Glutamatergic neuron (in vitro differentiated cells): ENCODE measurements around the gene TCP11L2. TPM values are rescaled to one million over a fixed set of nuclear protein-coding genes. Genes with fewer than 3 reads are reported as not detected.

Source experiments
- DNase-seq: peaks from one replicate; pipeline ENCODE4 v3.0.0; 2022
- H3K27ac Mint-ChIP-seq: one replicate; pipeline ENCODE4 v1.8.0; 2020; ENCODE audit warnings: mild to moderate bottlenecking, mixed read lengths, inconsistent platforms; ENCODE audit not compliant: unreplicated experiment
- H3K27me3 Mint-ChIP-seq: one replicate; pipeline ENCODE4 v1.8.0; 2020; ENCODE audit warnings: mild to moderate bottlenecking, moderate library complexity, mixed read lengths, inconsistent platforms; ENCODE audit not compliant: unreplicated experiment
- H3K36me3 Mint-ChIP-seq: one replicate; pipeline ENCODE4 v1.8.0; 2020; ENCODE audit warnings: mild to moderate bottlenecking, mixed read lengths, inconsistent platforms; ENCODE audit not compliant: unreplicated experiment
- H3K4me1 Mint-ChIP-seq: one replicate; pipeline ENCODE4 v1.8.0; 2020; ENCODE audit warnings: mild to moderate bottlenecking, low read depth, mixed read lengths, inconsistent platforms; ENCODE audit not compliant: unreplicated experiment
- H3K4me3 Mint-ChIP-seq: one replicate; pipeline ENCODE4 v1.8.0; 2020; ENCODE audit warnings: mild to moderate bottlenecking, mixed read lengths, inconsistent platforms; ENCODE audit not compliant: unreplicated experiment
- H3K9me3 Mint-ChIP-seq: one replicate; pipeline ENCODE4 v1.8.0; 2020; ENCODE audit warnings: mild to moderate bottlenecking, moderate library complexity, mixed read lengths, inconsistent platforms; ENCODE audit not compliant: unreplicated experiment
- CTCF ChIP-seq: fragments of 200-600 bp; sonication (generic); IDR thresholded peaks from one replicate; pipeline ENCODE4 v1.5.0; 2021; ENCODE audit not compliant: partially characterized antibody, unreplicated experiment
- total RNA-seq: library from RNA; stranded (reverse); fragmentation: NEBNext Ultra II Directional; extraction: Animal tissue kit (Norgen Biotek cat#: 25700); gene quantifications from one replicate; pipeline ENCODE4 v1.2.1, GENCODE V29; 2021; ENCODE audit not compliant: unreplicated experiment

Gene TCP11L2
- total RNA-seq, 1 donor from 2014 or later: 17.1 TPM

DNA sequence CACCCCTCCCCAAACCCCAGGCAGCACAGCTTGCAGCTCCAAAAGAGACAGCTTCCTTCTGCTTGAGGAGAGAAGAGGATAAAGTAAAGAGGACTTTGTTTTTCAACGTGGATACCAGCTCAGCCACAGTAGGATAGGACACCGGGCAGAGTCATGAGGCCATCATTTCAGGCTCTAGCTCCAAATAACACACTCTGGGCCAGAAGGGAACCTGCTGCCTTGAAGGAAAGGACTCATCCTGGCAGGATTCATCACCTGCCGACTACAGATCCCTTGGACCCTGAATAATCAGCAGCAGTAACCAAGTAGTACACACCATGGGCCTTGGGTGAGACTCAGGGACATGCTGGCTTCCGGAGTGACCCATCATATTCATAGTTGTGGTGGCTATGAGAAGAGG lies 44.3 kb upstream of the TCP11L2 start:
- Mint-ChIP-seq H3K9me3 (peaks cover 3% of the 10 kb centered on the region), H3K4me3 (no peak overlapping the region), H3K4me1 (no peaks in the 10 kb centered on the region), H3K27me3 (no peaks in the 10 kb centered on the region), H3K27ac (no peak overlapping the region), H3K36me3 (peaks cover 5% of the 10 kb centered on the region)
- no peak for DNase-seq
- no peak for TF ChIP-seq CTCF

GRCh38 chr12:106258935-106259334 lies 43.6 kb upstream of the TCP11L2 start:
- H3K4me1 Mint-ChIP-seq: no peaks in the 10 kb centered on the region
- no peak overlapping the region for H3K4me3 Mint-ChIP-seq
- no peak overlapping the region for H3K27ac Mint-ChIP-seq
- no peak for TF ChIP-seq CTCF
- peaks cover 5% of the 10 kb centered on the region for H3K36me3 Mint-ChIP-seq
- peaks cover 3% of the 10 kb centered on the region for H3K9me3 Mint-ChIP-seq
- no peaks in the 10 kb centered on the region for H3K27me3 Mint-ChIP-seq
- DNase-seq: no peak

- no peak for TF ChIP-seq CTCF
- Mint-ChIP-seq H3K27me3 (no peaks in the 10 kb centered on the region), H3K27ac (no peak overlapping the region), H3K4me1 (no peaks in the 10 kb centered on the region), H3K36me3 (peaks cover under 1% of the 10 kb centered on the region), H3K4me3 (no peak overlapping the region), H3K9me3 (peaks cover 3% of the 10 kb centered on the region)
- no peak for DNase-seq
Measured at GRCh38 chr12:106265116-106265515, 37.4 kb upstream of the TCP11L2 start.

DNA sequence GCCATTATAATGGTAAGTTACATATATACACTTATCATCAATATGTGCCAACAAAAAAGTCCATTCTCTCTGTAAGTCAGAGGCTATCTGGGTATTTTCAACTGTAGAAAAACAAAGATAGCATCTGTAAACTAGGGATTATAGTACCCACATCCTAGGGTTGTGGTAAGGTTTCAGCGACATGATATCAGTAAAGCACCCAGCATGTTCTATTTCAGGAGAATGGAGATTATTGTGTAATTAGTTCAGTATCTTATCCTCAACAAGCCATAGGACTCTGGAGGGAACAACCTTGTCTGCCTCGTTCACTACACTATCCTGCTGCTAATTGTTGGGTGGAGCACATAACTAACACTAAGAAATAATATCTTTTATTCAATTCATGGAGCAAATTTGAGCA lies 35.0 kb upstream of the TCP11L2 start:
- Mint-ChIP-seq H3K4me3 (no peak overlapping the region), H3K36me3 (no peaks in the 10 kb centered on the region), H3K9me3 (peaks cover 3% of the 10 kb centered on the region), H3K27me3 (no peaks in the 10 kb centered on the region), H3K27ac (no peak overlapping the region), H3K4me1 (no peaks in the 10 kb centered on the region)
- no peak for TF ChIP-seq CTCF
- no peak for DNase-seq

DNA sequence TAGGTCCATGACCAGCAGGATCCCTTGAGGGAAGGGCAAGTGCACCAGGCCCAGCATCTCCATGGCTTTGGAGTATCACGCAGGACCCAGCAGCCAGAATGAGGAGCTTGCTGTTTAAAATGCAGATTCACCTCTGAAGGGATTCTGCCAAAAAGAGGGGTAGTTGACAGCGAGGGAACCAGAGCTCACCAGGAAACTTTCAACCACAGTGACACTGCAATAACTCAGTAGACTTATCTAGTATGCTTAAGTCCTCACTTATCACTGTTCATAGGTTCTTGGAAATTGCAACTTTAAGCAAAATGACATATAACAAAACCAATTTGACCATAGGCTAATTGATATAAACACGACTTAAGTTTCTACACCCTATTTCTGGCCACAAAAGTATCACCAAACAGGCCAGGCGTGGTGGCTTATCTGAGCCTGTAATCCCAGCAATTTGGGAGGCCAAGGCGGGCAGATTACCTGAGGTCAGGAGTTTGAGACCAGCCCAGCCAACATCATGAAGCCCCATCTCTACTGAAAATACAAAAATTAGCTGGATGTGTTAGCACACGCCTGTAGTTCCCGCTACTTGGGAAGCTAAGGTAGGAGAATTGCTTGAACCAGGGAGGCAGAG lies 33.3 kb upstream of the TCP11L2 start:
- DNase-seq: no peak
- H3K27ac Mint-ChIP-seq: no peak overlapping the region
- no peaks in the 10 kb centered on the region for H3K27me3 Mint-ChIP-seq
- no peaks in the 10 kb centered on the region for H3K4me1 Mint-ChIP-seq
- H3K9me3 Mint-ChIP-seq: no peaks in the 10 kb centered on the region
- no peaks in the 10 kb centered on the region for H3K36me3 Mint-ChIP-seq
- H3K4me3 Mint-ChIP-seq: no peak overlapping the region
- TF ChIP-seq CTCF: no peak
